ENCODE results near the gene NPAS3.

GRCh38 chr14:32932302-32932913 lies 6.3 kb upstream of the NPAS3 start:
- TF ChIP-seq CTCF (IDR thresholded peaks at IDR 0.05 in 8 of 11, conservative IDR thresholded peaks at IDR 0.05 in 3 of 11) (no peak), POLR2A (IDR thresholded peaks at IDR 0.05) (no peak)
